Mesendoderm (in vitro differentiated cells): ENCODE data around the gene STPG1.

Experiments used
- DNase-seq: peaks from one replicate; pipeline ENCODE4 v3.0.0; 2013
- H2AK5ac ChIP-seq: 2 replicates; pipeline ENCODE4 v1.6.1; 2013; ENCODE audit warnings: low read length, inconsistent platforms
- H2BK120ac ChIP-seq: 2 replicates; pipeline ENCODE4 v1.6.1; 2013; ENCODE audit warnings: low read depth, mild to moderate bottlenecking, low read length, moderate library complexity, mixed read lengths
- H2BK15ac ChIP-seq: replicated peaks from 2 replicates; pipeline ENCODE4 v1.6.1; 2013; ENCODE audit warnings: low read depth, mild to moderate bottlenecking, moderate library complexity
- H2BK5ac ChIP-seq: 2 replicates; pipeline ENCODE4 v1.6.1; 2013; ENCODE audit warnings: low read length, inconsistent platforms
- H3K18ac ChIP-seq: 2 replicates; pipeline ENCODE4 v1.6.1; 2013; ENCODE audit warnings: mild to moderate bottlenecking, low read length, mixed read lengths
- H3K23ac ChIP-seq: one replicate; pipeline ENCODE4 v1.6.1; 2013; ENCODE audit warnings: low read length
- H3K27ac ChIP-seq: 2 replicates; pipeline ENCODE4 v1.5.1; 2013; ENCODE audit warnings: low read depth, mild to moderate bottlenecking, inconsistent platforms, low read length, moderate library complexity
- H3K27me3 ChIP-seq: 2 replicates; pipeline ENCODE4 v1.6.1; 2013; ENCODE audit warnings: low read length, control low read depth, mild to moderate bottlenecking, inconsistent platforms; ENCODE audit not compliant: insufficient read depth, poor library complexity
- H3K36me3 ChIP-seq: 2 replicates; pipeline ENCODE4 v1.6.1; 2013; ENCODE audit warnings: low read length, inconsistent platforms; ENCODE audit not compliant: control insufficient read depth, insufficient read depth
- H3K4ac ChIP-seq: one replicate; pipeline ENCODE4 v1.6.1; 2013; ENCODE audit warnings: low read depth, mild to moderate bottlenecking, low read length, moderate library complexity
- H3K4me1 ChIP-seq: 2 replicates; pipeline ENCODE4 v1.6.1; 2013; ENCODE audit warnings: low read depth, low read length, inconsistent platforms; ENCODE audit not compliant: control insufficient read depth
- H3K4me2 ChIP-seq: 2 replicates; pipeline ENCODE4 v1.6.1; 2013; ENCODE audit warnings: low read length
- H3K4me3 ChIP-seq: 2 replicates; pipeline ENCODE4 v1.5.1; 2013; ENCODE audit warnings: mild to moderate bottlenecking, low read length
- H3K56ac ChIP-seq: one replicate; pipeline ENCODE4 v1.6.1; 2013; ENCODE audit warnings: low read length
- H3K79me1 ChIP-seq: 2 replicates; pipeline ENCODE4 v1.6.1; 2013; ENCODE audit warnings: low read length, inconsistent platforms
- H3K79me2 ChIP-seq: 2 replicates; pipeline ENCODE4 v1.6.1; 2013; ENCODE audit warnings: mild to moderate bottlenecking, low read length; ENCODE audit not compliant: control insufficient read depth, insufficient read depth
- H3K9ac ChIP-seq: 2 replicates; pipeline ENCODE4 v1.6.1; 2013; ENCODE audit warnings: low read length, inconsistent platforms
- H4K5ac ChIP-seq: one replicate; pipeline ENCODE4 v1.6.1; 2013; ENCODE audit warnings: low read length
- H4K8ac ChIP-seq: one replicate; pipeline ENCODE4 v1.6.1; 2013; ENCODE audit warnings: low read depth, mild to moderate bottlenecking, control low read depth, low read length, moderate library complexity
- WGBS: extraction: QIAGEN DNeasy Blood & Tissue Kit; methylation state at CpG from one replicate; pipeline ENCODE4 v1.1.7; 2013; ENCODE audit warnings: low lambda C conversion rate, missing lambda C conversion rate; ENCODE audit not compliant: insufficient coverage; ENCODE audit errors: extremely low coverage; 5-methylcytosine and 5-hydroxymethylcytosine counted together

STPG1 gene

GRCh38 chr1:24319962-24320361 lies 93.6 kb downstream of the STPG1 start:
- no peak overlapping the region for H2BK15ac ChIP-seq
- no peaks in the 10 kb centered on the region for H3K36me3 ChIP-seq
- H3K4me1 ChIP-seq: peaks cover 15% of the 10 kb centered on the region
- no peak overlapping the region for H3K4ac ChIP-seq
- no peak overlapping the region for H4K5ac ChIP-seq
- H3K56ac ChIP-seq: no peak overlapping the region
- H3K79me1 ChIP-seq: no peaks in the 10 kb centered on the region
- H3K27me3 ChIP-seq: no peaks in the 10 kb centered on the region
- no peak overlapping the region for H3K18ac ChIP-seq
- peak overlapping the region; percentile 59 for H2AK5ac ChIP-seq
- no peak overlapping the region for H3K4me3 ChIP-seq
- no CpG with 5 or more reads among the region's 1 CpG for whole genome bisulfite sequencing
- H3K27ac ChIP-seq: no peak overlapping the region
- no peak overlapping the region for H2BK120ac ChIP-seq
- no peak overlapping the region for H3K4me2 ChIP-seq
- H2BK5ac ChIP-seq: no peak overlapping the region
- no peak overlapping the region for H3K23ac ChIP-seq
- no peak for DNase-seq
- H3K9ac ChIP-seq: no peak overlapping the region
- no peak overlapping the region for H4K8ac ChIP-seq
- no peaks in the 10 kb centered on the region for H3K79me2 ChIP-seq

GRCh38 chr1:24319312-24319863 lies 94.2 kb downstream of the STPG1 start, which contains the start of gene GRHL3:
Gene GRHL3 (plus strand): TSS chr1:24319357. CDS start chr1:24319552, 195 bp downstream.
- no CpG with 5 or more reads among the region's 21 CpGs for WGBS
- Histone ChIP-seq H3K27ac (peak within 1 kb of the TSS; percentile 33), H3K56ac (peak within 1 kb of the TSS; percentile 35), H3K79me1 (no peaks in the 10 kb centered on the region), H2BK15ac (no peak within 1 kb of the TSS), H4K5ac (no peak within 1 kb of the TSS), H2BK5ac (no peak within 1 kb of the TSS), H3K4ac (no peak within 1 kb of the TSS), H4K8ac (no peak within 1 kb of the TSS), H2AK5ac (peak within 1 kb of the TSS; percentile 59), H3K23ac (no peak within 1 kb of the TSS), H3K9ac (peak within 1 kb of the TSS; percentile 18), H3K18ac (no peak within 1 kb of the TSS), H3K79me2 (no peaks in the 10 kb centered on the region), H2BK120ac (no peak within 1 kb of the TSS), H3K4me3 (peak within 1 kb of the TSS; percentile 11), H3K4me1 (peaks cover 15% of the 10 kb centered on the region), H3K27me3 (no peaks in the 10 kb centered on the region), H3K36me3 (no peaks in the 10 kb centered on the region), H3K4me2 (peak within 1 kb of the TSS; percentile 49)
- peak; percentile 89 for DNase-seq

- Histone ChIP-seq H3K36me3 (no peaks in the 10 kb centered on the region), H3K4me2 (no peak overlapping the region), H3K23ac (no peak overlapping the region), H2BK5ac (no peak overlapping the region), H3K79me2 (no peaks in the 10 kb centered on the region), H2BK120ac (no peak overlapping the region), H2BK15ac (no peak overlapping the region), H4K8ac (no peak overlapping the region), H4K5ac (no peak overlapping the region), H2AK5ac (no peak overlapping the region), H3K27ac (no peak overlapping the region), H3K27me3 (no peaks in the 10 kb centered on the region), H3K4me3 (no peak overlapping the region), H3K56ac (peak overlapping the region; percentile 18), H3K9ac (no peak overlapping the region), H3K18ac (no peak overlapping the region), H3K4ac (no peak overlapping the region), H3K79me1 (no peaks in the 10 kb centered on the region), H3K4me1 (peaks cover 15% of the 10 kb centered on the region)
- no CpG with 5 or more reads among the region's 5 CpGs for WGBS
- DNase-seq: no peak
Observed at GRCh38 chr1:24318615-24319311, 94.8 kb downstream of the STPG1 start.

- no peaks in the 10 kb centered on the region for H3K79me2 ChIP-seq
- no peak overlapping the region for H3K27ac ChIP-seq
- no peak overlapping the region for H3K9ac ChIP-seq
- H3K18ac ChIP-seq: peak overlapping the region; percentile 20
- no peak overlapping the region for H2BK120ac ChIP-seq
- no peaks in the 10 kb centered on the region for H3K27me3 ChIP-seq
- H3K4me2 ChIP-seq: no peak overlapping the region
- WGBS: no CpG with 5 or more reads among the region's 2 CpGs
- H4K5ac ChIP-seq: no peak overlapping the region
- H2BK5ac ChIP-seq: no peak overlapping the region
- peaks cover 12% of the 10 kb centered on the region for H3K4me1 ChIP-seq
- peak overlapping the region; percentile 42 for H2BK15ac ChIP-seq
- no peaks in the 10 kb centered on the region for H3K36me3 ChIP-seq
- DNase-seq: no peak
- no peaks in the 10 kb centered on the region for H3K79me1 ChIP-seq
- no peak overlapping the region for H3K23ac ChIP-seq
- no peak overlapping the region for H4K8ac ChIP-seq
- no peak overlapping the region for H2AK5ac ChIP-seq
- H3K4ac ChIP-seq: peak overlapping the region; percentile 62
- peak overlapping the region; percentile 18 for H3K56ac ChIP-seq
- no peak overlapping the region for H3K4me3 ChIP-seq
Observed at GRCh38 chr1:24317956-24318614, 95.5 kb downstream of the STPG1 start.

GRCh38 chr1:24317081-24317480 lies 96.5 kb downstream of the STPG1 start:
- H3K27me3 ChIP-seq: no peaks in the 10 kb centered on the region
- H3K4me1 ChIP-seq: peaks cover 11% of the 10 kb centered on the region
- H2BK120ac ChIP-seq: no peak overlapping the region
- WGBS: no CpG with 5 or more reads among the region's 6 CpGs
- H3K79me2 ChIP-seq: no peaks in the 10 kb centered on the region
- H3K36me3 ChIP-seq: no peaks in the 10 kb centered on the region
- H4K5ac ChIP-seq: no peak overlapping the region
- no peak overlapping the region for H2BK5ac ChIP-seq
- H3K9ac ChIP-seq: no peak overlapping the region
- H3K4ac ChIP-seq: no peak overlapping the region
- no peak overlapping the region for H3K27ac ChIP-seq
- no peak overlapping the region for H2AK5ac ChIP-seq
- no peak overlapping the region for H3K4me3 ChIP-seq
- no peak for DNase-seq
- peak overlapping the region; percentile 58 for H3K56ac ChIP-seq
- no peak overlapping the region for H3K4me2 ChIP-seq
- H3K79me1 ChIP-seq: no peaks in the 10 kb centered on the region
- no peak overlapping the region for H2BK15ac ChIP-seq
- no peak overlapping the region for H3K18ac ChIP-seq
- H3K23ac ChIP-seq: no peak overlapping the region
- no peak overlapping the region for H4K8ac ChIP-seq
